ENCODE results near the gene ZNF800. TPM values are rescaled to one million over a fixed set of nuclear protein-coding genes. Genes with fewer than 3 reads are reported as not detected.
"Not testable (repeated sequence)": the region's sequence is repeated elsewhere in the genome, so short reads cannot be mapped to it uniquely, and the experiment has no call there.

Gene ZNF800
- total RNA-seq, 2 donors from 2014 or later = 13.8 to 16.8 TPM

DNA sequence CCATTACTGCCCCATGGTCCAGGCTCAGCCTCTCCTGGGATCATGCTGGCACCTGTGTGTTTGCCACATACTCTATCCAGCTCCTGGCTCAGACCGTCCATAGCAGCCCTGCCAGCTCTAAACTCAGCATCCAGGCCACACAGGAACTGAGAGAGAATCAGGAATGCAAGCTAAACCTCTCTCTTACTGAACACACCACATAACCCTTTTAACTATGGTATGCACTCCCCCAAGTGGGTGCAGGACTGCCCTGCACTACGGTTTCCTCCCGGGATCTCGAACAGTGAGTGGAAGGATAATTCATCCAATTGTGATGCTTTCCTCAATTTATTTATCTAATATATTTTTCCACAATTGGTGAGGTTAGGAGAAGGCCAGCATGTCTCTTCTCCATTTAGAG, 17.1 kb upstream of the ZNF800 start:
- Mint-ChIP-seq H3K27ac (no peak overlapping the region), H3K9me3 (no peaks in the 10 kb centered on the region), H3K4me1 (no peaks in the 10 kb centered on the region), H3K36me3 (ENCODE audit: low read depth) (no peaks in the 10 kb centered on the region), H3K4me3 (no peak overlapping the region), H3K27me3 (ENCODE audit: insufficient read depth) (peaks cover 26% of the 10 kb centered on the region)
- Histone ChIP-seq H3K9ac (ENCODE audit: extremely low read depth, low read length, poor library complexity, severe bottlenecking) (no peak overlapping the region), H3K4me3 (ENCODE audit: low read length) (no peak overlapping the region), H3K4me1 (ENCODE audit: control insufficient read depth, insufficient read depth, low read length) (no peaks in the 10 kb centered on the region), H3K27ac (ENCODE audit: low read depth, low read length) (no peak overlapping the region), H3K9me3 (ENCODE audit: control insufficient read depth, low read length) (no peaks in the 10 kb centered on the region), H3K36me3 (ENCODE audit: control insufficient read depth, insufficient read depth, low read length) (no peaks in the 10 kb centered on the region), H3K27me3 (ENCODE audit: control insufficient read depth, insufficient read depth, low read length, poor library complexity, severe bottlenecking) (peaks cover 23% of the 10 kb centered on the region)
- no peak for DNase-seq
- TF ChIP-seq, protein P1, sequence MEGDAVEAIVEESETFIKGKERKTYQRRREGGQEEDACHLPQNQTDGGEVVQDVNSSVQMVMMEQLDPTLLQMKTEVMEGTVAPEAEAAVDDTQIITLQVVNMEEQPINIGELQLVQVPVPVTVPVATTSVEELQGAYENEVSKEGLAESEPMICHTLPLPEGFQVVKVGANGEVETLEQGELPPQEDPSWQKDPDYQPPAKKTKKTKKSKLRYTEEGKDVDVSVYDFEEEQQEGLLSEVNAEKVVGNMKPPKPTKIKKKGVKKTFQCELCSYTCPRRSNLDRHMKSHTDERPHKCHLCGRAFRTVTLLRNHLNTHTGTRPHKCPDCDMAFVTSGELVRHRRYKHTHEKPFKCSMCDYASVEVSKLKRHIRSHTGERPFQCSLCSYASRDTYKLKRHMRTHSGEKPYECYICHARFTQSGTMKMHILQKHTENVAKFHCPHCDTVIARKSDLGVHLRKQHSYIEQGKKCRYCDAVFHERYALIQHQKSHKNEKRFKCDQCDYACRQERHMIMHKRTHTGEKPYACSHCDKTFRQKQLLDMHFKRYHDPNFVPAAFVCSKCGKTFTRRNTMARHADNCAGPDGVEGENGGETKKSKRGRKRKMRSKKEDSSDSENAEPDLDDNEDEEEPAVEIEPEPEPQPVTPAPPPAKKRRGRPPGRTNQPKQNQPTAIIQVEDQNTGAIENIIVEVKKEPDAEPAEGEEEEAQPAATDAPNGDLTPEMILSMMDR (conservative IDR thresholded peaks at IDR 0.05) = peak; percentile 55
- WGBS, 2 experiments (ENCODE audit: insufficient coverage in 1 of 2, insufficient read length in 1 of 2) = 77% methylated on average over 4 of the region's 4 CpGs; no CpG with 5 or more reads in 1 of the 2 experiments

DNA sequence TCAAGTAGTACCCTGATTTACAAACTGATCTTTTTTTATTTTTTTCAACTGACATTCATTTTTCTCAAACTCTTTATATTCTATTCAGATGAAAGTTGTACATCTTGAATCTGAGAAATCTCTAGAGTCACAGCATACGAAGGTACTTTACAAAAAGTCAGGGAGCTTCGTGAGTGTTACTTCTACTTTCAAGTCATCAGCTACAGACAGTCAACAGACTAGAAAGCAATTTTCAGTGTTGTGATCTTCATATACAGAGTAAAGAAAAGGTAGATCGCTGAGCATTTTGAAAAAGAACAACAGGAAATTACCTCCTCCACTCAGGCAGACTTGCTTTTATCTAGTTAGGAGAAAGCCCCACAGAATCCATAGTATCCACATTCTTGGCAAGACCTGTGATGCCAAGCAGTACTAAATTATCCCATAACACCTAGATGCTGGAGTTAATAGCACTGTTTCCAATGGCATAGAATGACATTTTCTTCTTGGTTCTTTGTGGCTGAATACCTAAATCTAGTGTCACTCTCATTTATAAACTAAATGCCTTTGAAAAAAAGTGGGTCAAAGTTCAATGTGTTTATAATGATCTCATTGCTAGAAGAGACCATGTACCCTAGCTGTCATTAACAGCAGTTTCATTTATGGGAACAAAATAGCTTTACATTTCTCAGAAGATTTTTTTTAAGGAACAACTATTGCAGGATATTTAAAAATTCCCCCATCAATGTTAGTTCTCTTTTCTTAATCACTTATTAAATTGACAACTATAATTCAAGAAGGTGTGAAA, 12.0 kb upstream of the ZNF800 start:
- H3K27me3 Mint-ChIP-seq (ENCODE audit: insufficient read depth) = peaks cover 46% of the 10 kb centered on the region
- no peak overlapping the region for H3K27ac ChIP-seq (ENCODE audit: low read depth, low read length)
- H3K4me3 Mint-ChIP-seq = no peak overlapping the region
- H3K4me1 Mint-ChIP-seq = no peaks in the 10 kb centered on the region
- H3K4me1 ChIP-seq (ENCODE audit: control insufficient read depth, insufficient read depth, low read length) = no peaks in the 10 kb centered on the region
- no peak overlapping the region for H3K27ac Mint-ChIP-seq
- H3K9me3 Mint-ChIP-seq = no peaks in the 10 kb centered on the region
- H3K27me3 ChIP-seq (ENCODE audit: control insufficient read depth, insufficient read depth, low read length, poor library complexity, severe bottlenecking) = peaks cover 38% of the 10 kb centered on the region
- no peaks in the 10 kb centered on the region for H3K9me3 ChIP-seq (ENCODE audit: control insufficient read depth, low read length)
- no peak overlapping the region for H3K9ac ChIP-seq (ENCODE audit: extremely low read depth, low read length, poor library complexity, severe bottlenecking)
- 84 to 92% methylated on average over 2 to 3 of the region's 3 CpGs for WGBS, 2 experiments (ENCODE audit: insufficient coverage in 1 of 2, insufficient read length in 1 of 2)
- no peaks in the 10 kb centered on the region for H3K36me3 ChIP-seq (ENCODE audit: control insufficient read depth, insufficient read depth, low read length)
- TF ChIP-seq, protein P1 (conservative IDR thresholded peaks at IDR 0.05) = no peak
- no peaks in the 10 kb centered on the region for H3K36me3 Mint-ChIP-seq (ENCODE audit: low read depth)
- DNase-seq = no peak
- no peak overlapping the region for H3K4me3 ChIP-seq (ENCODE audit: low read length)

DNA sequence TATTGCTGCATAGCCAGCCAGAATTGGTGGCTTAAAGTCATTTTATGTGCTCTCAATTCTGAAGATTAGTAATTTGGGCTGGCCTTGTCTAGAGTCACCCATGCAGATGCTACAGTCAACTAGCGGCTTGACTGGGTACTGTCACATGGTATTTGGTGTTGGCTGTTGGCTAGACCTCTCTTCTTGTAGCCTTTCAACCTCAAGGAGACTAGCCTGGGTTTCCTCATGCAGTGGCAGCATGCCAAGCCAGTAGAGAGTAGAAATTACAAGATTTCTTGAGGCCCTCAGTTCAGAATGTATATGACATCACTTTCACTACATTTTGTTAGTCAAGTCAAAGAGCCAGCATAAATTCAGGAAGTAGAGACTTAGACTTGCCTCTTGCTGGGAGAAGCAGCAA, 3.7 kb upstream of the ZNF800 start:
- H3K4me3 Mint-ChIP-seq = no peak overlapping the region
- peaks cover 3% of the 10 kb centered on the region for H3K9me3 Mint-ChIP-seq
- H3K4me1 ChIP-seq (ENCODE audit: control insufficient read depth, insufficient read depth, low read length) = no peaks in the 10 kb centered on the region
- peak; percentile 63 for DNase-seq
- H3K4me1 Mint-ChIP-seq = peaks cover 9% of the 10 kb centered on the region
- no peak overlapping the region for H3K27ac ChIP-seq (ENCODE audit: low read depth, low read length)
- H3K27me3 ChIP-seq (ENCODE audit: control insufficient read depth, insufficient read depth, low read length, poor library complexity, severe bottlenecking) = peaks cover 49% of the 10 kb centered on the region
- H3K9me3 ChIP-seq (ENCODE audit: control insufficient read depth, low read length) = no peaks in the 10 kb centered on the region
- no peaks in the 10 kb centered on the region for H3K36me3 Mint-ChIP-seq (ENCODE audit: low read depth)
- TF ChIP-seq, protein P1 (conservative IDR thresholded peaks at IDR 0.05) = peak; percentile 53
- H3K27me3 Mint-ChIP-seq (ENCODE audit: insufficient read depth) = peaks cover 62% of the 10 kb centered on the region
- 60 to 83% methylated on average over 1 of the region's 1 CpG for WGBS, 2 experiments (ENCODE audit: insufficient coverage in 1 of 2, insufficient read length in 1 of 2)
- no peak overlapping the region for H3K27ac Mint-ChIP-seq
- H3K9ac ChIP-seq (ENCODE audit: extremely low read depth, low read length, poor library complexity, severe bottlenecking) = no peak overlapping the region
- no peaks in the 10 kb centered on the region for H3K36me3 ChIP-seq (ENCODE audit: control insufficient read depth, insufficient read depth, low read length)
- no peak overlapping the region for H3K4me3 ChIP-seq (ENCODE audit: low read length)

DNA sequence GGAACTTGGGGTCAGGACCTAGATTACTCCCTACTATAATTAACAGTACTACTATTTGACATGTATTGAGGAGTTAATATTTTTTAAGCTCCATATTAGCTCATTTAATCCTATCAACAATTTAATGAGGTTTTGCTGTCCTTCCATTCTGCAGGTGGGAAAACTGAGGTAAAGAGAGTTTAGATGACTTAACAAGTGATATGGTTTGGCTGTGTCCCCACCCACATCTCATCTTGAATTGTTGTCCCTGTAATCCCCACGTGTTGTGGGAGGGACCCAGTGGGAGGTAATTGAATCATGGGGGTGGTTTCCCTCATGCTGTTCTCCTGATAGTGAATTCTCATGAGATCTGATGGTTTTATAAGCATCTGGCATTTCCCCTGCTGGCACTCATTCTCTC, 2.6 kb upstream of the ZNF800 start:
- H3K9me3 Mint-ChIP-seq; H3K9me3 ChIP-seq (ENCODE audit: control insufficient read depth, low read length); H3K36me3 ChIP-seq (ENCODE audit: control insufficient read depth, insufficient read depth, low read length); H3K27ac ChIP-seq (ENCODE audit: low read depth, low read length); H3K4me1 ChIP-seq (ENCODE audit: control insufficient read depth, insufficient read depth, low read length); H3K36me3 Mint-ChIP-seq (ENCODE audit: low read depth); H3K4me3 Mint-ChIP-seq; H3K27ac Mint-ChIP-seq; H3K4me3 ChIP-seq (ENCODE audit: low read length); H3K9ac ChIP-seq (ENCODE audit: extremely low read depth, low read length, poor library complexity, severe bottlenecking): not testable (repeated sequence)
- peaks cover 13% of the 10 kb centered on the region for H3K4me1 Mint-ChIP-seq
- H3K27me3 ChIP-seq (ENCODE audit: control insufficient read depth, insufficient read depth, low read length, poor library complexity, severe bottlenecking) = peaks cover 41% of the 10 kb centered on the region
- peak; percentile 52 for DNase-seq
- 0% methylated on average over 1 of the region's 1 CpG; no CpG with 5 or more reads in 1 of the 2 experiments for WGBS, 2 experiments (ENCODE audit: insufficient coverage in 1 of 2, insufficient read length in 1 of 2)
- peaks cover 54% of the 10 kb centered on the region for H3K27me3 Mint-ChIP-seq (ENCODE audit: insufficient read depth)

Data from endodermal cell (in vitro differentiated cells).